Measurements from ENCODE around the gene KLHL6.
"Not testable (repeated sequence)": the region's sequence is repeated elsewhere in the genome, so short reads cannot be mapped to it uniquely, and the experiment has no call there.

The KLHL6 gene

GRCh38 chr3:183465710-183466109 lies 89.8 kb downstream of the KLHL6 start:
- H3K4me3 ChIP-seq (ENCODE audit: low read length in 2 of 2); H3K9ac ChIP-seq (ENCODE audit: low read length in 2 of 2); H3K4me1 ChIP-seq (ENCODE audit: control insufficient read depth, insufficient read depth, low read length); H3K27me3 ChIP-seq (ENCODE audit: control insufficient read depth in 1 of 2, insufficient read depth in 2 of 2, low read length in 2 of 2); H3K9me3 ChIP-seq (ENCODE audit: control insufficient read depth in 2 of 2, low read length in 2 of 2); H3K27ac ChIP-seq (ENCODE audit: low read length); H3K36me3 ChIP-seq (ENCODE audit: control insufficient read depth in 2 of 2, insufficient read depth in 2 of 2, low read length in 2 of 2): not testable (repeated sequence)

- Histone ChIP-seq H3K4me1 (ENCODE audit: control insufficient read depth, insufficient read depth, low read length) (no peaks in the 10 kb centered on the region), H3K9me3 (ENCODE audit: control insufficient read depth in 2 of 2, low read length in 2 of 2) (peaks cover 0 to 5% of the 10 kb centered on the region in 2 donors), H3K4me3 (ENCODE audit: low read length in 2 of 2) (no peak overlapping the region), H3K27me3 (ENCODE audit: control insufficient read depth in 1 of 2, insufficient read depth in 2 of 2, low read length in 2 of 2) (no peaks in the 10 kb centered on the region), H3K9ac (ENCODE audit: low read length in 2 of 2) (no peak overlapping the region), H3K27ac (ENCODE audit: low read length) (no peak overlapping the region), H3K36me3 (ENCODE audit: control insufficient read depth in 2 of 2, insufficient read depth in 2 of 2, low read length in 2 of 2) (no peaks in the 10 kb centered on the region)
These were observed 91.0 kb downstream of the KLHL6 start for GRCh38 chr3:183464480-183464879.

GRCh38 chr3:183460081-183461055 lies 95.1 kb downstream of the KLHL6 start:
- no peak overlapping the region for H3K4me3 ChIP-seq (ENCODE audit: low read length in 2 of 2)
- no peak overlapping the region for H3K9ac ChIP-seq (ENCODE audit: low read length in 2 of 2)
- H3K36me3 ChIP-seq (ENCODE audit: control insufficient read depth in 2 of 2, insufficient read depth in 2 of 2, low read length in 2 of 2) = no peaks in the 10 kb centered on the region
- H3K4me1 ChIP-seq (ENCODE audit: control insufficient read depth, insufficient read depth, low read length) = no peaks in the 10 kb centered on the region
- no peaks in the 10 kb centered on the region for H3K27me3 ChIP-seq (ENCODE audit: control insufficient read depth in 1 of 2, insufficient read depth in 2 of 2, low read length in 2 of 2)
- H3K9me3 ChIP-seq (ENCODE audit: control insufficient read depth in 2 of 2, low read length in 2 of 2) = peaks cover 0 to 5% of the 10 kb centered on the region in 2 donors
- no peak overlapping the region for H3K27ac ChIP-seq (ENCODE audit: low read length)

- Histone ChIP-seq H3K4me1 (ENCODE audit: control insufficient read depth, insufficient read depth, low read length) (no peaks in the 10 kb centered on the region), H3K9me3 (ENCODE audit: control insufficient read depth in 2 of 2, low read length in 2 of 2) (no peaks in the 10 kb centered on the region), H3K4me3 (ENCODE audit: low read length in 2 of 2) (no peak overlapping the region), H3K36me3 (ENCODE audit: control insufficient read depth in 2 of 2, insufficient read depth in 2 of 2, low read length in 2 of 2) (peaks cover 4 to 8% of the 10 kb centered on the region in 2 donors), H3K27ac (ENCODE audit: low read length) (no peak overlapping the region), H3K9ac (ENCODE audit: low read length in 2 of 2) (no peak overlapping the region), H3K27me3 (ENCODE audit: control insufficient read depth in 1 of 2, insufficient read depth in 2 of 2, low read length in 2 of 2) (no peaks in the 10 kb centered on the region)
These were observed 100.4 kb downstream of the KLHL6 start for GRCh38 chr3:183455089-183455488.

GRCh38 chr3:183454064-183454463 lies 101.4 kb downstream of the KLHL6 start:
- Histone ChIP-seq H3K27me3 (ENCODE audit: control insufficient read depth in 1 of 2, insufficient read depth in 2 of 2, low read length in 2 of 2) (no peaks in the 10 kb centered on the region), H3K27ac (ENCODE audit: low read length) (no peak overlapping the region), H3K9ac (ENCODE audit: low read length in 2 of 2) (no peak overlapping the region)

GRCh38 chr3:183449791-183450190 lies 105.7 kb downstream of the KLHL6 start:
- H3K9me3 ChIP-seq (ENCODE audit: control insufficient read depth in 2 of 2, low read length in 2 of 2) = no peaks in the 10 kb centered on the region
- peaks cover 0 to 8% of the 10 kb centered on the region in 2 donors for H3K36me3 ChIP-seq (ENCODE audit: control insufficient read depth in 2 of 2, insufficient read depth in 2 of 2, low read length in 2 of 2)
- peak overlapping the region in 1 of 2 donors; percentile 47 for H3K9ac ChIP-seq (ENCODE audit: low read length in 2 of 2)
- peak overlapping the region in 1 of 2 donors; percentile 30 for H3K4me3 ChIP-seq (ENCODE audit: low read length in 2 of 2)
- no peak overlapping the region for H3K27ac ChIP-seq (ENCODE audit: low read length)
- H3K4me1 ChIP-seq (ENCODE audit: control insufficient read depth, insufficient read depth, low read length) = no peaks in the 10 kb centered on the region
- H3K27me3 ChIP-seq (ENCODE audit: control insufficient read depth in 1 of 2, insufficient read depth in 2 of 2, low read length in 2 of 2) = no peaks in the 10 kb centered on the region

More at GRCh38 chr3:183454064-183454463, 101.4 kb downstream of the KLHL6 start:
- peaks cover 4 to 8% of the 10 kb centered on the region in 2 donors for H3K36me3 ChIP-seq (ENCODE audit: control insufficient read depth in 2 of 2, insufficient read depth in 2 of 2, low read length in 2 of 2)
- no peaks in the 10 kb centered on the region for H3K4me1 ChIP-seq (ENCODE audit: control insufficient read depth, insufficient read depth, low read length)
- no peak overlapping the region for H3K4me3 ChIP-seq (ENCODE audit: low read length in 2 of 2)
- no peaks in the 10 kb centered on the region for H3K9me3 ChIP-seq (ENCODE audit: control insufficient read depth in 2 of 2, low read length in 2 of 2)

GRCh38 chr3:183449391-183449790 lies 106.1 kb downstream of the KLHL6 start:
- H3K27me3 ChIP-seq (ENCODE audit: control insufficient read depth in 1 of 2, insufficient read depth in 2 of 2, low read length in 2 of 2) = no peaks in the 10 kb centered on the region
- H3K36me3 ChIP-seq (ENCODE audit: control insufficient read depth in 2 of 2, insufficient read depth in 2 of 2, low read length in 2 of 2) = peaks cover 0 to 8% of the 10 kb centered on the region in 2 donors
- H3K9me3 ChIP-seq (ENCODE audit: control insufficient read depth in 2 of 2, low read length in 2 of 2) = no peaks in the 10 kb centered on the region
- no peaks in the 10 kb centered on the region for H3K4me1 ChIP-seq (ENCODE audit: control insufficient read depth, insufficient read depth, low read length)
- no peak overlapping the region for H3K27ac ChIP-seq (ENCODE audit: low read length)
- H3K9ac ChIP-seq (ENCODE audit: low read length in 2 of 2) = peak overlapping the region in 1 of 2 donors; percentile 47
- peak overlapping the region in 1 of 2 donors; percentile 30 for H3K4me3 ChIP-seq (ENCODE audit: low read length in 2 of 2)

GRCh38 chr3:183448369-183449128 lies 107.0 kb downstream of the KLHL6 start:
- peak overlapping the region; percentile 97 to 99 for H3K4me3 ChIP-seq (ENCODE audit: low read length in 2 of 2)
- peaks cover 0 to 2% of the 10 kb centered on the region in 2 donors for H3K9me3 ChIP-seq (ENCODE audit: control insufficient read depth in 2 of 2, low read length in 2 of 2)
- H3K36me3 ChIP-seq (ENCODE audit: control insufficient read depth in 2 of 2, insufficient read depth in 2 of 2, low read length in 2 of 2) = peaks cover 0 to 3% of the 10 kb centered on the region in 2 donors
- peak overlapping the region; percentile 82 to 84 for H3K9ac ChIP-seq (ENCODE audit: low read length in 2 of 2)
- no peaks in the 10 kb centered on the region for H3K4me1 ChIP-seq (ENCODE audit: control insufficient read depth, insufficient read depth, low read length)
- H3K27ac ChIP-seq (ENCODE audit: low read length) = no peak overlapping the region
- no peaks in the 10 kb centered on the region for H3K27me3 ChIP-seq (ENCODE audit: control insufficient read depth in 1 of 2, insufficient read depth in 2 of 2, low read length in 2 of 2)

GRCh38 chr3:183447206-183448001 lies 108.1 kb downstream of the KLHL6 start:
- H3K4me3 ChIP-seq (ENCODE audit: low read length in 2 of 2) = peak overlapping the region; percentile 97 to 99
- H3K36me3 ChIP-seq (ENCODE audit: control insufficient read depth in 2 of 2, insufficient read depth in 2 of 2, low read length in 2 of 2) = peaks cover 0 to 3% of the 10 kb centered on the region in 2 donors
- peaks cover 0 to 3% of the 10 kb centered on the region in 2 donors for H3K9me3 ChIP-seq (ENCODE audit: control insufficient read depth in 2 of 2, low read length in 2 of 2)
- H3K4me1 ChIP-seq (ENCODE audit: control insufficient read depth, insufficient read depth, low read length) = no peaks in the 10 kb centered on the region
- peak overlapping the region; percentile 82 to 84 for H3K9ac ChIP-seq (ENCODE audit: low read length in 2 of 2)
- H3K27ac ChIP-seq (ENCODE audit: low read length) = peak overlapping the region; percentile 47
- no peaks in the 10 kb centered on the region for H3K27me3 ChIP-seq (ENCODE audit: control insufficient read depth in 1 of 2, insufficient read depth in 2 of 2, low read length in 2 of 2)

- Histone ChIP-seq H3K27me3 (ENCODE audit: control insufficient read depth in 1 of 2, insufficient read depth in 2 of 2, low read length in 2 of 2) (no peaks in the 10 kb centered on the region), H3K36me3 (ENCODE audit: control insufficient read depth in 2 of 2, insufficient read depth in 2 of 2, low read length in 2 of 2) (no peaks in the 10 kb centered on the region), H3K4me3 (ENCODE audit: low read length in 2 of 2) (peak overlapping the region; percentile 97 to 99), H3K9me3 (ENCODE audit: control insufficient read depth in 2 of 2, low read length in 2 of 2) (peaks cover 0 to 3% of the 10 kb centered on the region in 2 donors), H3K9ac (ENCODE audit: low read length in 2 of 2) (peak overlapping the region in 1 of 2 donors; percentile 82), H3K4me1 (ENCODE audit: control insufficient read depth, insufficient read depth, low read length) (no peaks in the 10 kb centered on the region), H3K27ac (ENCODE audit: low read length) (peak overlapping the region; percentile 47)
These were observed 108.7 kb downstream of the KLHL6 start for GRCh38 chr3:183446838-183447205.
